ENCODE results near the gene SH3BP5L. TPM values are rescaled to one million over a fixed set of nuclear protein-coding genes. Genes with fewer than 3 reads are reported as not detected.

SH3BP5L gene
- total RNA-seq, 4 donors from 2014 or later, result 7.2 to 18.8 (median 13.1) TPM

DNA sequence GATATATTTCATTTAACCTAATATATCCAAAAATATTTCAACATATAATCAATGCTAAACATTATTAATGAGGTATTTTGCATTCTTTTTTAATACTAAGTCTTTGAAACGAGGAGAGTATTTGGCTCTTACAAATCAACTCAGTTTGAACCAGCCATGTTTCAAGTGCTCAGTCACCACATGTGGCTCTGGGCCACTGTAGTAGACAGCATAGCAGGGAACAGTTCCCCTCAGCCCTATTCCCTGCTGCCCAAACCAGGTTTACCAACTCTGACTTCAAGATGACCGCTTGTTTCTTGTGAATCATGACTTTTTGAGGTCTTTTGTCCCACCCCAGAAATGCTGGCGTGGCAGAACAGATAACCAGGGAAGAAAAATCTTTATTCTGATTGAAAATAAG, 18.0 kb upstream of the SH3BP5L start:
- TF ChIP-seq, protein P1, sequence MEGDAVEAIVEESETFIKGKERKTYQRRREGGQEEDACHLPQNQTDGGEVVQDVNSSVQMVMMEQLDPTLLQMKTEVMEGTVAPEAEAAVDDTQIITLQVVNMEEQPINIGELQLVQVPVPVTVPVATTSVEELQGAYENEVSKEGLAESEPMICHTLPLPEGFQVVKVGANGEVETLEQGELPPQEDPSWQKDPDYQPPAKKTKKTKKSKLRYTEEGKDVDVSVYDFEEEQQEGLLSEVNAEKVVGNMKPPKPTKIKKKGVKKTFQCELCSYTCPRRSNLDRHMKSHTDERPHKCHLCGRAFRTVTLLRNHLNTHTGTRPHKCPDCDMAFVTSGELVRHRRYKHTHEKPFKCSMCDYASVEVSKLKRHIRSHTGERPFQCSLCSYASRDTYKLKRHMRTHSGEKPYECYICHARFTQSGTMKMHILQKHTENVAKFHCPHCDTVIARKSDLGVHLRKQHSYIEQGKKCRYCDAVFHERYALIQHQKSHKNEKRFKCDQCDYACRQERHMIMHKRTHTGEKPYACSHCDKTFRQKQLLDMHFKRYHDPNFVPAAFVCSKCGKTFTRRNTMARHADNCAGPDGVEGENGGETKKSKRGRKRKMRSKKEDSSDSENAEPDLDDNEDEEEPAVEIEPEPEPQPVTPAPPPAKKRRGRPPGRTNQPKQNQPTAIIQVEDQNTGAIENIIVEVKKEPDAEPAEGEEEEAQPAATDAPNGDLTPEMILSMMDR (IDR thresholded peaks at IDR 0.05; ENCODE audit: low read depth), result no peak

GRCh38 chr1:248842781-248843331, 17.1 kb upstream of the SH3BP5L start:
- TF ChIP-seq, protein P1 (IDR thresholded peaks at IDR 0.05; ENCODE audit: low read depth), result no peak

DNA sequence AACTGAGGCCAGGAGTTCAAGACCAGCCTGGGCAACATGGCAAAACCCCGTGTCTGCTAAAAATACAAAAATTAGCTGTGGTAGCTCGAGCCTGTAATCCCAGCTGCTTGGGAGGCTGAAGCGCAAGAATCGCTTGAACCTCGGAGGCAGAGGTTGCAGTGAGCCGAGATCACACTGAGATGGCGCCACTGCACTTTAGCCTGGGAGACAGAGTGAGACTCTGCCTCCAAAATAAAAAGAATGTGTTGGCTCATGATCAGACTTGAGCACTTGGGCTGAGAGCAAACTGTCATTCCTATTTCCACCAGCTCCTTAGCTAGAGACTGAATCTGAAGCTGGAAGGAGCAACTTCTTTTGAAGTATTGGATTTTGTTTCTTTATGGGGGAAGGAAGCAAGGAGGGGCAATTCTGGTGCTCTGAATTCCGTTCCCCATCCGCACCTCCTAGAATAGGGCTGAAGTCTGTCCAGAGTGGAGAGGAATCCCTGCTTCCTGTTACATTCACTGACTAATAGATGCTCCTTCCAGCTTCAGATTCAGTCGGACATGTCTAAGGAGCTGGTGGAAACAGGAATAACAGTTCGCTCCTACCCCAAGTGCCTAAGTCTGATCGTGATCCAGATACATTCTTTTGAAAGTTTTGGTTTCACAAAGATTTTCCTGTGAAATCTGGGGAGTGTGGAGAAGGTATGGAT, 16.1 kb upstream of the SH3BP5L start:
- TF ChIP-seq, protein P1 (IDR thresholded peaks at IDR 0.05; ENCODE audit: low read depth), result no peak

DNA sequence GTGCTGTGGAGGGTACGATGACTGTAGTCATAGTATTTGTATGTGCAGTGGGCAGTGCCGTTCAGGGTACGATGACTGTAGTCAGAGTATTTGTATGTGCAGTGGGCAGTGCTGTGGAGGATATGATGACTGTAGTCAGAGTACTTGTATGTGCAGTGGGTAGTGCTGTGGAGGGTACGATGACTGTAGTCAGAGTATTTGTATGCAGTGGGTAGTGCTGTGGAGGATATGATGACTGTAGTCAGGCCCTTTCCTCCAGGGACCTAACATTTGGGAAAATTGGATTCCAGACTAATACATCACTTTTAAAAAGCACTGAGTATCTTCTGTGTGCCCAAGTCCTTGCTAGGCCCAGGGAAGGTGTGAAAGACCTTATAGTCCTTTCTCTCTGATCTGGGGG, 15.2 kb upstream of the SH3BP5L start:
- TF ChIP-seq, protein P1 (IDR thresholded peaks at IDR 0.05; ENCODE audit: low read depth), result no peak

DNA sequence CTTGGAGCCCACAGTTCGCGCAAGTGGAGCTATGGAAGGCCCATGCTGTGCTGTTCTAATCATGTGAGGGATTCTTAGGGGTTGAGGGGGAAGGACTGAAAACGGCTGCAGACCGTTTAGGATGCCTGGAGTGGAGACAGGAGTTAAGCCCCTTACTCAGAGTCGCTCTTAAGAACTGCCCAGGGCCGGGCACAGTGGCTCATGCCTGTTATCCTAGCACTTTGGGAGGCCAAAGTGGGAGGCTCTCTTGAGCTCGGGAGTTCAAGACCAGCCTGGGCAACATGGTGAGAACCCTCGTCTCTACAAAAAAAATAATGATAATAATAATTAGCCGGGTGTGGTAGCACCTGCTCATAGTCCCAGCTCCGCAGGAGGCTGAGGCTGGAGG, 13.4 kb upstream of the SH3BP5L start:
- TF ChIP-seq, protein P1 (IDR thresholded peaks at IDR 0.05; ENCODE audit: low read depth), result no peak

- TF ChIP-seq, protein P1 (IDR thresholded peaks at IDR 0.05; ENCODE audit: low read depth), result no peak
Measured at GRCh38 chr1:248838357-248839167, 12.8 kb upstream of the SH3BP5L start.

DNA sequence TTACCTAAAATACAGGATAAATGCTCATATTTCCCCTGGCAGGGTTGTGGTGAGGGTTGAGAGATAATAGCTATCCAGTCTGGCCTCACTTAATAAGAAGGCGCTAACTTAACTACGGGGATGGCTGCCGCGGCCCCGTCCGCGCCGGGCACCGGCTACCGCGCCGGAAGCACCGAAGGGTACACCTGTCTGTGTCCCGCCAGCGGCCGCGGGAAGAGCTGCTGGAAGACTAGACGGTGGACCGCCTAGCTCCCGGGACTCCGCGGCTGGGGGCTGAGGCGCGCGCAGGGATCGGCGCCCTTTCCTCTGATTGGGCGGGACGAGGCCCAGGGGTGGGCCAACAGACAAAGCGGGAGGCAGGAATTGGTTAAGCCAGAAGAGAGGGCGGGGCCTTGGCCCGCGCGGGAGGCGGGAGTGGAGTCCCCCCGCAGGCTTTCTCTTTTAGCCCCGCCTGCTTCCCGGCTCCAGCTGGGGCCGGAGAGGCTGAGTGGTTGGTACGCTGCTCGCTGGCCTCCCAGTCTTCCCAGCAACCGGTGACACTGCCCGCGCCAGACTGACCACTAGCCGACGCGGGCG, 12.2 kb upstream of the SH3BP5L start, which contains the start of gene ZNF672:
Gene ZNF672 (plus strand): TSS at position 444 of the 576 bp plus-strand sequence. CDS start 9,051 bp downstream, outside the sequence.
- TF ChIP-seq, protein P1 (IDR thresholded peaks at IDR 0.05; ENCODE audit: low read depth), result no peak
